Measurements from ENCODE around the gene SVIL. TPM values are rescaled to one million over a fixed set of nuclear protein-coding genes. Genes with fewer than 3 reads are reported as not detected.
"Not testable (repeated sequence)": the region's sequence is repeated elsewhere in the genome, so short reads cannot be mapped to it uniquely, and the experiment has no call there.

The SVIL gene
- total RNA-seq, 2 experiments from 2014 or later: 11.2 to 13.0 TPM

DNA sequence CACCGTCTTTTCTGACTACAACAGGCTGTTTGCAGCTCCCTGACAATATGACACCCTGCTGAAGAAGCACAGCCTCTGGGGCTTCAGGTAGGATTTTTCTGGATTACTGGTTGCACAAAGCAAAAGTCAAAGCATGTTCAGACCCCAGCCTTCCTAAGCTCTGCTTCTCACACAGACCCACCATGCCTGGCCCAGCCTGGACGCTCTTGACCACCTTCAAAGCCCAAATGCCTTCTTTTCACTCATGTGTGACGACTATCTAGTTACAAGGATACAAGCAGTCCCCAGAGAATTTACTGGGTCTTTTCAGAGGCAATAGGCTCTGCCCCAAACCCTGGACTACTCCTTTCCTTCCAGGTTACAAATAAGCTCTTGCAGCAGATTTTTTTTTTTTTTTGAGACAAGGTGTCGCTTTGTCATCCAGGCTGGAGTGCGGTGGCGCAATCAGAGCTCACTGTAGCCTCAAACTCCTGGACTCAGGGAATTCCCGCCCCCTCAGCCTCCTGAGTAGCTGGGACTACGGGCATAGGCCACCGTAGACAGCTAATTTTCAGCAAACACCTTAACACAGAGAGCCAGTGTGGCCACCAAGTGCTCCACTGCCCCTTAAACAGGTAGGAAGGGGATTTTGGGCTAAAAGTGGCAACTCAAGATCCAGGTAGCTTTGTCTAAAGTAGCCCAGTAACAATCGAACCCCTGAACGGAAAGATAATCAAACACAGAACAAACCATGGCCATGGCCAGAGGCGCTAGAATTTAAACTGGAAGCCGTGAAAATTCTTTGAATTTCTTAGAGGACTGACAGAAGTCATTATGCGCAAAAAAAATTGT lies 16.2 kb downstream of the SVIL start:
- no peaks in the 10 kb centered on the region for H3K4me1 Mint-ChIP-seq (ENCODE audit: low read depth)
- H3K27ac Mint-ChIP-seq: no peak overlapping the region
- ATAC-seq: no peak
- DNase-seq: no peak
- ChIA-PET CTCF (interaction anchor here (1.7 kb wide), 1 partner anchor 11 kb away, joined by 4 read pairs; no protein-coding TSS in a partner anchor), POLR2A (no interaction called here)
- no peaks in the 10 kb centered on the region for H3K27me3 Mint-ChIP-seq (ENCODE audit: low read depth)
- no peaks in the 10 kb centered on the region for H3K9me3 Mint-ChIP-seq (ENCODE audit: insufficient read depth)
- no peaks in the 10 kb centered on the region for H3K36me3 Mint-ChIP-seq (ENCODE audit: low read depth)
- no peak overlapping the region for H3K4me3 Mint-ChIP-seq

DNA sequence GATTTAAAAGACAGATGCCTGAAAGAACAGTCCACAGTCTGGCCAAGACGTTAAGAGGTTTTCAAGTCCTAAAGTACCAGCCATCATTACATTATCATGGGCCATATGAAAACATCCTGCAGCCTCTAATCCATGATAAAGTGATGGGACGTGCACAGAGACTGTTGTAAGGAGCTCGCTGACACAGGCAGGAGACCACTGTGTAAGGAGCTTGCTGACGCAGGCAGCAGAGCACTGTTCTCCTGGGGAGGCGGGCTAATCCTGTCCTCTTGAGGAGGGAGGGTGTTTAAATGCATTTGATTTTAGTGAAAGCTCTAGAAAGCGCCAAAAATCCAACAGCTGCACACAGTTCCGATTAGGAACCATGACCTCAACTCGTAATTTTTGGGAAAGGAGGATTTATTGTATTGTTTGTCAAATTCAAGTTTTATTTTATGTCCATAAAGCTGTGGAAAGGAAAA lies 16.9 kb downstream of the SVIL start:
- no peaks in the 10 kb centered on the region for H3K27me3 Mint-ChIP-seq (ENCODE audit: low read depth)
- H3K4me1 Mint-ChIP-seq (ENCODE audit: low read depth): no peaks in the 10 kb centered on the region
- H3K27ac Mint-ChIP-seq: no peak overlapping the region
- H3K36me3 Mint-ChIP-seq (ENCODE audit: low read depth): no peaks in the 10 kb centered on the region
- no peaks in the 10 kb centered on the region for H3K9me3 Mint-ChIP-seq (ENCODE audit: insufficient read depth)
- ATAC-seq (no peak), DNase-seq (no peak)
- ChIA-PET POLR2A (no interaction called here), CTCF (no interaction called here)
- no peak overlapping the region for H3K4me3 Mint-ChIP-seq

GRCh38 chr10:29616542-29616941 lies 18.2 kb downstream of the SVIL start:
- Mint-ChIP-seq H3K4me3 (no peak overlapping the region), H3K36me3 (ENCODE audit: low read depth) (no peaks in the 10 kb centered on the region), H3K4me1 (ENCODE audit: low read depth) (no peaks in the 10 kb centered on the region), H3K27me3 (ENCODE audit: low read depth) (no peaks in the 10 kb centered on the region), H3K9me3 (ENCODE audit: insufficient read depth) (no peaks in the 10 kb centered on the region), H3K27ac (no peak overlapping the region)
- POLR2A ChIA-PET: no interaction called here
- DNase-seq (no peak), ATAC-seq (no peak)
- CTCF ChIA-PET: interaction anchor here (0.9 kb wide), 1 partner anchor 26 kb away, joined by 3 read pairs; no protein-coding TSS in a partner anchor

DNA sequence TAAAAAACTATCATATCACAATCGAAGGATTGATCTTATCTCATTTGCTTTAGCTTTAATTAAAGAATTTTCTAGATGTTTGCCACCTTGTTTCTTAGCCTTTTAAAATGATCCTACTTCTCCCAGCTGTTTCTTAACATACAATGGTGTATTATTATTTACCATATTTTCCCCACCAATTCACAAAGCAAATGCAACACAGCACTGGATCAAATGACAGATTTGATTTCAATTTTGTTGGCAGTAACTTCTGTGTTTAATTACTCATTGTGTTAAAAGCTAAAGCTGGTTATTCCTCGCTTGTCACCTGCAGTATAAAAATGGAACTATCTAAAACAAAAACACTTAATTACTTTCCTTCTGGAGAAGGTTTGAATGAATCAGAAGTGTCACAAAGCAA lies 19.6 kb downstream of the SVIL start:
- Mint-ChIP-seq H3K4me3 (no peak overlapping the region), H3K36me3 (ENCODE audit: low read depth) (no peaks in the 10 kb centered on the region), H3K27ac (no peak overlapping the region), H3K27me3 (ENCODE audit: low read depth) (no peaks in the 10 kb centered on the region), H3K9me3 (ENCODE audit: insufficient read depth) (no peaks in the 10 kb centered on the region), H3K4me1 (ENCODE audit: low read depth) (no peaks in the 10 kb centered on the region)
- POLR2A ChIA-PET: no interaction called here
- ATAC-seq (no peak), DNase-seq (no peak)
- CTCF ChIA-PET: interaction anchor here (1.1 kb wide), 1 partner anchor 60 kb away, joined by 3 read pairs; no protein-coding TSS in a partner anchor

GRCh38 chr10:29614289-29614688 lies 20.5 kb downstream of the SVIL start:
- ATAC-seq; H3K4me3 Mint-ChIP-seq; H3K36me3 Mint-ChIP-seq (ENCODE audit: low read depth); DNase-seq; H3K4me1 Mint-ChIP-seq (ENCODE audit: low read depth); H3K27ac Mint-ChIP-seq; CTCF ChIA-PET; H3K9me3 Mint-ChIP-seq (ENCODE audit: insufficient read depth); H3K27me3 Mint-ChIP-seq (ENCODE audit: low read depth); POLR2A ChIA-PET: not testable (repeated sequence)

DNA sequence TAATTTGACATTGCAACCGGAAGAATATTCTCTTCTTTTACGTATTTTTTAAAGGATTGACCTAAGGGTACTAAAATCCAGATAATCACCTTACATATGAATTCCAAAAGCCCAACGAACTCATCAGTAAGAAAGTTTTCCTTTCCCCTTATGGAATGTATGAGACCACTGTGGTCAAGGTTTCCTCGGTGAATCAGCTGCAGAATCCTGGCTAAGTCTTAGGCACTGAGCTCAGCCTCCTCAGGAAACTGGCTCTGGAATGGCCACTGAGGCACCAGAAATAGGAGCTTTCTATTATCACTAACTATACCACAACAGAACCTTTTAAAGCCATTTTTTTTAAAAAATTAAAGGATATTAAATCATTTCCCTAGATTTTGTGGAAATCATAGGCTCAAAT lies 21.0 kb downstream of the SVIL start:
- Mint-ChIP-seq H3K27me3 (ENCODE audit: low read depth) (no peaks in the 10 kb centered on the region), H3K4me3 (no peak overlapping the region), H3K9me3 (ENCODE audit: insufficient read depth) (no peaks in the 10 kb centered on the region), H3K27ac (no peak overlapping the region), H3K4me1 (ENCODE audit: low read depth) (no peaks in the 10 kb centered on the region), H3K36me3 (ENCODE audit: low read depth) (peaks cover 10% of the 10 kb centered on the region)
- POLR2A ChIA-PET: no interaction called here
- ATAC-seq (no peak), DNase-seq (no peak)
- CTCF ChIA-PET: no interaction called here

DNA sequence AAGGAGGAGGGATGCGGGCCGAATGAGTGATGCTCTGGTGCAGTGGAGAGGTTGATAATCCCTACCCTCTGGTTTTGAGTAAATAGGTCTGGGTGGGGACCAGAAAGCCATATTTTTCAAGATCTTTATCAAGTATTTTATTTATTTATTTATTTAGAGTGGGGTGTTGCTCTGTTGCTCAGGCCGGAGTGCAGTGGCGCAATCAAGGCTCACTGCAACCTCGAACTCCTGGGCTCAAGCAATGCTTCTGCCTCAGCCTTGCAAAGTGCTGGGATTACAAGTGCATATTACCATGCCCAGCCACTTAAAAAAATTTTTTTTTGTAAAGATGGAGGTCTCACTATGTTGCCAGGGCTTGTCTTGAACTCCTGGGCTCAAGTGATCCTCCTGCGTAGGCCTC lies 21.6 kb downstream of the SVIL start:
- no peaks in the 10 kb centered on the region for H3K9me3 Mint-ChIP-seq (ENCODE audit: insufficient read depth)
- DNase-seq (no peak), ATAC-seq (no peak)
- ChIA-PET POLR2A (no interaction called here), CTCF (no interaction called here)
- H3K27ac Mint-ChIP-seq: no peak overlapping the region
- no peak overlapping the region for H3K4me3 Mint-ChIP-seq
- no peaks in the 10 kb centered on the region for H3K27me3 Mint-ChIP-seq (ENCODE audit: low read depth)
- no peaks in the 10 kb centered on the region for H3K4me1 Mint-ChIP-seq (ENCODE audit: low read depth)
- peaks cover 10% of the 10 kb centered on the region for H3K36me3 Mint-ChIP-seq (ENCODE audit: low read depth)

DNA sequence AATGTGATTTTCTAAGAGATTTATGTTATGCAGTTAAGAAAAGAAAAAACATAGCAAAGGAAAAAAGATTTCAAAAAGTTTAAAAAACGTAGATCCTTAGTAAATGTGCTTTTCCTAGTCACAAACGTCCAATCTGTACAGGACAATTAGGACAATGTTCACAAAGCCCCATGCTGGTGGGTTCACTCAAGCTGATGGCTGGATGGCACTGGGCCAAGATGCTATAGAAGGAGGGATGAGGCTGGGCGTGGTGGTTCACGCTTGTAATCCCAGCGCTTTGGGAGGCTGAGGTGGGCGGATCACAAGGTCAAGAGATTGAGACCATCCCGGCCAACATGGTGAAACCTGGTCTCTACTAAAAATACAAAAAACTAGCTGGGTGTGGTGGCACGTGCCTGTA lies 22.1 kb downstream of the SVIL start:
- Mint-ChIP-seq H3K4me1 (ENCODE audit: low read depth) (no peaks in the 10 kb centered on the region), H3K9me3 (ENCODE audit: insufficient read depth) (no peaks in the 10 kb centered on the region), H3K36me3 (ENCODE audit: low read depth) (peaks cover 10% of the 10 kb centered on the region), H3K4me3 (no peak overlapping the region), H3K27ac (no peak overlapping the region), H3K27me3 (ENCODE audit: low read depth) (no peaks in the 10 kb centered on the region)
- no peak for ATAC-seq
- DNase-seq: no peak
- CTCF ChIA-PET: interaction anchor here (1.5 kb wide), 1 partner anchor 22 kb away, joined by 5 read pairs; no protein-coding TSS in a partner anchor
- POLR2A ChIA-PET: no interaction called here

DNA sequence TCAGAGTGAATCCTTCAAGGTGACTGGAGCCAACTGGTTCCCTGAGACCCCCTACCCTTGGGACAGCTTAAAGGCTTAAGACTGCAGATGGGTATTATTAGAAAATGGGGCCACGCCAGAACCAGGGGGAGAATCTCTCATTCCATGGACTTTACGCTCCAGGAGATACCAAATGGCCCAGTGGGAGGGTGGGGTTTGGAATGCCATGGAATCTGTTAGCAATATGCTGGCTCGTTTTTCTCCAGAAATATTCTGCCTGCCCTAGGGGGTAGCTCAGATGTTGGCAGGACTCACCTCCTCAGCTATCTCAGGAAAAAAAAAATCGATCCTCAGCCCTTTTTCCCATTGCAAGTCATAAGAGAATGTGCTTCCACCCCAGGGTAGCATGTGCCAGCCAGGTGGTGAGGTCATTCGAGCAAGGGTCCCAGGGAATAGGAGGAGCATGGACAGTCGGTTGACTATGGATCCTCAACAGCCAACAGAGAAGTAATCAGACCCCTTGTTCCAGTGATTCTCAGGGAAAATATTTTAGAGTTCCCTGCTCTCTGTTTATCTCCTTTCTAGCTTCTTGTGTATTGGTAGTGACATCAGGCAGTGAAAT lies 22.9 kb downstream of the SVIL start:
- no peak for ATAC-seq
- ChIA-PET POLR2A (no interaction called here), CTCF (interaction anchor here (1.5 kb wide), 1 partner anchor 21 kb away, joined by 5 read pairs; no protein-coding TSS in a partner anchor)
- Mint-ChIP-seq H3K27ac (no peak overlapping the region), H3K4me1 (ENCODE audit: low read depth) (no peaks in the 10 kb centered on the region), H3K36me3 (ENCODE audit: low read depth) (peaks cover 10% of the 10 kb centered on the region), H3K9me3 (ENCODE audit: insufficient read depth) (no peaks in the 10 kb centered on the region), H3K27me3 (ENCODE audit: low read depth) (no peaks in the 10 kb centered on the region), H3K4me3 (no peak overlapping the region)
- no peak for DNase-seq

DNA sequence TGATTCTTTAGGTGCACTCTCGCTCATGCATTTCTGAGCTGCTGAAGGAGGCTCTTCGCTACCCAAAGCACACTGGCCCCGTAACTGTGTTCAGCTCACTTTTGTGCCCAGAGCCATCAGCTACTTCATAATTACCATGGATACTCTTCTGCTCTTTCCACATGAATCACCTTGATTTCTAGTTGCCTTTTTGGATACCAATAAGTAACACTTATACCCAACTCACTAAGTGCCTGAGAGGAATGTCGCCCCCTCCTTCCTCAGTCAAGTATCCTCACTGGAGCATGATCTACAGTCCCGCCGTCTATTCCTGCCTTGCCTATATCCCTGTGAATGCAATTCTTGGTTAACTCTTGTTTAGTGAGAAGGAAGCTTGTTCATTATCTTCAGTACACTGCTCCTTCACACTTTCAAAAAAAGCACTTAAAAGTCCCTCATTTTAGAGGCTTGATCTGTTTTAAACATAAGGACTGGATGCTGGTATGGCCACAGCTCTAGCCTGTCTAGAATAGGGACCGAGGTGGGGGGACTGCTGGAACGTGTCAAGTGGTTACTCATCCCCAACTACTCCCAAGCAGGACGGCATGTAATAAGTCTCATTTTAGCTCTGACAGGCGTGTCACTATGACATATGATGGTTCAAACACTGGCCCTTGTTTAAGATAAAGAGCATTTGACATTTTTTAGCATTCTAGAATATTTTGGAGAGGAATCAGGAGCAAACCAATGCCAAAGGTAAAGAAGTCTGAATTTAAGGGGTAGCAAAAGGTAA lies 23.7 kb downstream of the SVIL start:
- Mint-ChIP-seq H3K27ac (no peak overlapping the region), H3K4me1 (ENCODE audit: low read depth) (no peaks in the 10 kb centered on the region), H3K36me3 (ENCODE audit: low read depth) (peaks cover 10% of the 10 kb centered on the region), H3K4me3 (no peak overlapping the region), H3K9me3 (ENCODE audit: insufficient read depth) (no peaks in the 10 kb centered on the region), H3K27me3 (ENCODE audit: low read depth) (no peaks in the 10 kb centered on the region)
- ChIA-PET POLR2A (no interaction called here), CTCF (interaction anchor here (1.5 kb wide), 1 partner anchor 20 kb away, joined by 5 read pairs; no protein-coding TSS in a partner anchor)
- no peak for ATAC-seq
- no peak for DNase-seq

GRCh38 chr10:29610331-29610730 lies 24.4 kb downstream of the SVIL start:
- H3K9me3 Mint-ChIP-seq (ENCODE audit: insufficient read depth); H3K27me3 Mint-ChIP-seq (ENCODE audit: low read depth); POLR2A ChIA-PET; DNase-seq; H3K4me1 Mint-ChIP-seq (ENCODE audit: low read depth); H3K27ac Mint-ChIP-seq; H3K36me3 Mint-ChIP-seq (ENCODE audit: low read depth); CTCF ChIA-PET; ATAC-seq; H3K4me3 Mint-ChIP-seq: not testable (repeated sequence)

GRCh38 chr10:29609696-29610095 lies 25.1 kb downstream of the SVIL start:
- POLR2A ChIA-PET: no interaction called here
- H3K27ac Mint-ChIP-seq: no peak overlapping the region
- ATAC-seq: no peak
- H3K9me3 Mint-ChIP-seq (ENCODE audit: insufficient read depth): no peaks in the 10 kb centered on the region
- H3K4me1 Mint-ChIP-seq (ENCODE audit: low read depth): no peaks in the 10 kb centered on the region
- H3K27me3 Mint-ChIP-seq (ENCODE audit: low read depth): no peaks in the 10 kb centered on the region
- peaks cover 10% of the 10 kb centered on the region for H3K36me3 Mint-ChIP-seq (ENCODE audit: low read depth)
- H3K4me3 Mint-ChIP-seq: no peak overlapping the region
- CTCF ChIA-PET: interaction anchor here (1.1 kb wide), 1 partner anchor 16 kb away, joined by 3 read pairs; no protein-coding TSS in a partner anchor
- DNase-seq: no peak
